ENCODE results near the gene PHC2. TPM values are rescaled to one million over a fixed set of nuclear protein-coding genes. Genes with fewer than 3 reads are reported as not detected.

Gene PHC2
- total RNA-seq, 1 donor from 2014 or later, result 99.5 TPM

GRCh38 chr1:33392639-33393038, 38.3 kb downstream of the PHC2 start:
- Mint-ChIP-seq H3K4me1 (peaks cover 49% of the 10 kb centered on the region), H3K9me3 (no peaks in the 10 kb centered on the region), H3K27me3 (ENCODE audit: low read depth) (no peaks in the 10 kb centered on the region), H3K27ac (peak overlapping the region; percentile 16), H3K36me3 (no peaks in the 10 kb centered on the region), H3K4me3 (no peak overlapping the region)
- no peak for DNase-seq (ENCODE audit: low spot score in 2 of 2, unreplicated experiment in 2 of 2)
- TF ChIP-seq, protein P1, sequence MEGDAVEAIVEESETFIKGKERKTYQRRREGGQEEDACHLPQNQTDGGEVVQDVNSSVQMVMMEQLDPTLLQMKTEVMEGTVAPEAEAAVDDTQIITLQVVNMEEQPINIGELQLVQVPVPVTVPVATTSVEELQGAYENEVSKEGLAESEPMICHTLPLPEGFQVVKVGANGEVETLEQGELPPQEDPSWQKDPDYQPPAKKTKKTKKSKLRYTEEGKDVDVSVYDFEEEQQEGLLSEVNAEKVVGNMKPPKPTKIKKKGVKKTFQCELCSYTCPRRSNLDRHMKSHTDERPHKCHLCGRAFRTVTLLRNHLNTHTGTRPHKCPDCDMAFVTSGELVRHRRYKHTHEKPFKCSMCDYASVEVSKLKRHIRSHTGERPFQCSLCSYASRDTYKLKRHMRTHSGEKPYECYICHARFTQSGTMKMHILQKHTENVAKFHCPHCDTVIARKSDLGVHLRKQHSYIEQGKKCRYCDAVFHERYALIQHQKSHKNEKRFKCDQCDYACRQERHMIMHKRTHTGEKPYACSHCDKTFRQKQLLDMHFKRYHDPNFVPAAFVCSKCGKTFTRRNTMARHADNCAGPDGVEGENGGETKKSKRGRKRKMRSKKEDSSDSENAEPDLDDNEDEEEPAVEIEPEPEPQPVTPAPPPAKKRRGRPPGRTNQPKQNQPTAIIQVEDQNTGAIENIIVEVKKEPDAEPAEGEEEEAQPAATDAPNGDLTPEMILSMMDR (IDR thresholded peaks at IDR 0.05; ENCODE audit: unreplicated experiment), result no peak

GRCh38 chr1:33392206-33392605, 38.7 kb downstream of the PHC2 start:
- Mint-ChIP-seq H3K27me3 (ENCODE audit: low read depth) (no peaks in the 10 kb centered on the region), H3K27ac (peak overlapping the region; percentile 1), H3K9me3 (no peaks in the 10 kb centered on the region), H3K36me3 (no peaks in the 10 kb centered on the region), H3K4me1 (peaks cover 52% of the 10 kb centered on the region), H3K4me3 (no peak overlapping the region)
- TF ChIP-seq, protein P1 (IDR thresholded peaks at IDR 0.05; ENCODE audit: unreplicated experiment), result no peak
- DNase-seq (ENCODE audit: low spot score in 2 of 2, unreplicated experiment in 2 of 2), result no peak

GRCh38 chr1:33391343-33392078, 39.4 kb downstream of the PHC2 start:
- Mint-ChIP-seq H3K4me1 (peaks cover 49% of the 10 kb centered on the region), H3K4me3 (no peak overlapping the region), H3K27me3 (ENCODE audit: low read depth) (no peaks in the 10 kb centered on the region), H3K9me3 (no peaks in the 10 kb centered on the region), H3K27ac (no peak overlapping the region), H3K36me3 (no peaks in the 10 kb centered on the region)
- no peak for DNase-seq (ENCODE audit: low spot score in 2 of 2, unreplicated experiment in 2 of 2)
- TF ChIP-seq, protein P1 (IDR thresholded peaks at IDR 0.05; ENCODE audit: unreplicated experiment), result no peak

GRCh38 chr1:33390542-33390941, 40.4 kb downstream of the PHC2 start:
- H3K4me3 Mint-ChIP-seq, result no peak overlapping the region
- no peak overlapping the region for H3K27ac Mint-ChIP-seq
- peaks cover 47% of the 10 kb centered on the region for H3K4me1 Mint-ChIP-seq
- H3K36me3 Mint-ChIP-seq, result no peaks in the 10 kb centered on the region
- TF ChIP-seq, protein P1 (IDR thresholded peaks at IDR 0.05; ENCODE audit: unreplicated experiment), result no peak
- no peaks in the 10 kb centered on the region for H3K9me3 Mint-ChIP-seq
- no peak for DNase-seq (ENCODE audit: low spot score in 2 of 2, unreplicated experiment in 2 of 2)
- no peaks in the 10 kb centered on the region for H3K27me3 Mint-ChIP-seq (ENCODE audit: low read depth)

DNA sequence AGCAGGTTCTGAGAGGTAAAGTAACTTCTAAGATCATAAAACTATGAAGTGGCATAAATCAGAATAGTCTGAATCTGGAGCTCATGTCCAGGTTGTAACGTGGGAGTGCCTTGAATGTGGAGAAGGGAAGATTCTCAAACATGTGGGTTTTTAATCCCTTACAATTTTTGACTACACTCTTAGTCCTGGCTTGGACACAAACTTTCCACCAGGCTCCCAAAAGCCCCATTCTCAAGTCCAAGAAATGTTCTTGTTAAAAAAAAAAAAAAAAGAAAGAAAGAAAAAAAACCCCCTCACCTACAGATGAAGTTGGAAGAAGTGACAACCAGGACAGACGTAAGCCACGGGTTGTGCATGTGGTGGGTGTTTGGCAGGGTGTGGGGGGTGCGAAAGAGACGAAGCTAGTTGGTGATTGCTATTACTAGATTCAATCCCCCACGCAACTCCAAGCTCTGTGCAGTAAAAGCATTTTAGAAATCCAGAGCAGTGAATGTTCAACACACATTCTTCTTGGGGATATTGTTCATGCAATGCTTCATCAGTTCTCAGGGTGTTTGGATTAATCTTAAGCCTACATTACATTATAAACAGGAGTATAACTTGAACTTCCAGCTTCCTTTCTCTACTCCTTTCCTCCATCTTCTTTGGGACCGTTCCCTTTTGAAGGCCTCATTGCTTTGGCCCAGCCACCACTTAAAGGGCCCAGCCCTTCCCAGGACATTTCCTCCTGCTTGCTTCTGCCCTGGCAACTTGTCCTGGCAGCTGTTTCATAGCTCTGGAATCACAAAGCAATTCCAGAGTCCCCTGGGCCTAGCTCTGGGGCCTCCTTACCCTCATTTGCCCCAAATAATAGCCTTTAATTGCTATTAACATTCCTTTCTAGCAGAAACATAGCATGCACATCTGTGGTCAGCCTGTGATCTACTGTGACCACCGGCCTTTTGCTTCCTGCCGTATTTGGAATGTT, 41.8 kb downstream of the PHC2 start:
- Mint-ChIP-seq H3K4me1 (peaks cover 58% of the 10 kb centered on the region), H3K27ac (peak overlapping the region; percentile 92), H3K4me3 (no peak overlapping the region), H3K27me3 (ENCODE audit: low read depth) (no peaks in the 10 kb centered on the region), H3K9me3 (no peaks in the 10 kb centered on the region), H3K36me3 (no peaks in the 10 kb centered on the region)
- DNase-seq (ENCODE audit: low spot score in 2 of 2, unreplicated experiment in 2 of 2), result no peak
- TF ChIP-seq, protein P1 (IDR thresholded peaks at IDR 0.05; ENCODE audit: unreplicated experiment), result no peak

Measured in mesothelial cell of epicardium (in vitro differentiated cells).